ENCODE data around the gene EFNA4.
A peak's percentile ranks its signal among the peaks of the same experiment; 100 is the strongest.

The EFNA4 gene

GRCh38 chr1:155019377-155020245 is 43.9 kb upstream of the EFNA4 start:
- Histone ChIP-seq H3K4me3 (ENCODE audit: low read depth, low read length) (no peak overlapping the region), H3K9me3 (ENCODE audit: control insufficient read depth, insufficient read depth, low read depth, low read length) (no peaks in the 10 kb centered on the region), H3K4me1 (ENCODE audit: control insufficient read depth, insufficient read depth, low read length) (0 out of 2 replicates have a peak, but pooled peaks cover 3% of the 10 kb centered on the region), H3K36me3 (ENCODE audit: control insufficient read depth in 2 of 2, insufficient read depth in 1 of 2, low read length in 2 of 2) (peaks cover 0 to 22% of the 10 kb centered on the region in 2 experiments; a peak in 1 of 3 replicates), H3K27ac (ENCODE audit: extremely low read depth, low read depth, low read length) (no peak overlapping the region)
- ChIA-PET CTCF (interaction anchor here (0.8 to 3.3 kb wide), 10 partner anchors 14 to 58 kb away, joined by 3 to 19 read pairs (median 4); partner anchors contain the start of genes ADAM15, DCST1, DCST2 and PYGO2), POLR2A (interaction anchor here (0.7 to 2.0 kb wide), 2 partner anchors 31 to 49 kb away, joined by 3 to 4 read pairs; partner anchors contain the start of genes ADAM15 and SHC1)
- TF ChIP-seq KLF8 (tag by site-specific recombination; IDR thresholded peaks at IDR 0.05) (no peak), ZNF843 (tag by site-specific recombination; IDR thresholded peaks at IDR 0.05) (no peak), ZNF184 (tag by site-specific recombination; IDR thresholded peaks at IDR 0.05) (no peak), ZFP69B (tag by site-specific recombination; IDR thresholded peaks at IDR 0.05) (no peak), ZNF391 (tag by site-specific recombination; IDR thresholded peaks at IDR 0.05; ENCODE audit: borderline replicate concordance, low read depth) (no peak), ZNF677 (tag by site-specific recombination; IDR thresholded peaks at IDR 0.05) (no peak), EGR2 (tag by site-specific recombination; IDR thresholded peaks at IDR 0.05; ENCODE audit: low read depth) (peak; percentile 53; the same call in 1 of the 2 replicates), ZNF645 (tag by site-specific recombination; IDR thresholded peaks at IDR 0.05) (no peak), ZNF335 (tag by site-specific recombination; conservative IDR thresholded peaks at IDR 0.05) (no peak), ZNF626 (tag by site-specific recombination; IDR thresholded peaks at IDR 0.05) (no peak), OSR2 (tag by site-specific recombination; IDR thresholded peaks at IDR 0.05) (no peak), ZFHX2 (tag by site-specific recombination; conservative IDR thresholded peaks at IDR 0.05) (peak; percentile 55)

GRCh38 chr1:155022136-155022926 is 41.2 kb upstream of the EFNA4 start:
- no peak for TF ChIP-seq SALL2 (tag by site-specific recombination; IDR thresholded peaks at IDR 0.05; ENCODE audit: borderline replicate concordance)
- 0 out of 2 replicates have a peak, but pooled peaks have one; percentile 43 for TF ChIP-seq REST (tag by site-specific recombination; IDR thresholded peaks at IDR 0.05)
- TF ChIP-seq TRIM28 (IDR thresholded peaks at IDR 0.05; ENCODE audit: borderline replicate concordance, low read length) = no peak
- peak; percentile 97 for TF ChIP-seq PRDM10 (tag by site-specific recombination; IDR thresholded peaks at IDR 0.05)
- TF ChIP-seq KLF1 (tag by site-specific recombination; IDR thresholded peaks at IDR 0.05) = 0 out of 2 replicates have a peak, but pooled peaks have one; percentile 16
- peak; percentile 72 for TF ChIP-seq ZNF121 (tag by site-specific recombination; IDR thresholded peaks at IDR 0.05)
- ChIA-PET POLR2A (interaction anchor here (0.6 kb wide), 1 partner anchor 202 kb away, joined by 3 read pairs; no protein-coding TSS in a partner anchor), CTCF (interaction anchor here (0.5 to 2.0 kb wide), 11 partner anchors 8 to 1530 kb away, joined by 3 to 13 read pairs (median 3); partner anchors contain the start of genes ADAM15 and KRTCAP2)
- Histone ChIP-seq H3K27ac (ENCODE audit: extremely low read depth, low read depth, low read length) (no peak overlapping the region), H3K4me3 (ENCODE audit: low read depth, low read length) (no peak overlapping the region), H3K36me3 (ENCODE audit: control insufficient read depth in 2 of 2, insufficient read depth in 1 of 2, low read length in 2 of 2) (no peaks in the 10 kb centered on the region), H3K4me1 (ENCODE audit: control insufficient read depth, insufficient read depth, low read length) (no peaks in the 10 kb centered on the region), H3K9me3 (ENCODE audit: control insufficient read depth, insufficient read depth, low read depth, low read length) (no peaks in the 10 kb centered on the region)
